ENCODE results near the gene SRC. TPM values are rescaled to one million over a fixed set of nuclear protein-coding genes. Genes with fewer than 3 reads are reported as not detected.

The SRC gene
- total RNA-seq, 1 experiment from 2014 or later = 185 TPM

DNA sequence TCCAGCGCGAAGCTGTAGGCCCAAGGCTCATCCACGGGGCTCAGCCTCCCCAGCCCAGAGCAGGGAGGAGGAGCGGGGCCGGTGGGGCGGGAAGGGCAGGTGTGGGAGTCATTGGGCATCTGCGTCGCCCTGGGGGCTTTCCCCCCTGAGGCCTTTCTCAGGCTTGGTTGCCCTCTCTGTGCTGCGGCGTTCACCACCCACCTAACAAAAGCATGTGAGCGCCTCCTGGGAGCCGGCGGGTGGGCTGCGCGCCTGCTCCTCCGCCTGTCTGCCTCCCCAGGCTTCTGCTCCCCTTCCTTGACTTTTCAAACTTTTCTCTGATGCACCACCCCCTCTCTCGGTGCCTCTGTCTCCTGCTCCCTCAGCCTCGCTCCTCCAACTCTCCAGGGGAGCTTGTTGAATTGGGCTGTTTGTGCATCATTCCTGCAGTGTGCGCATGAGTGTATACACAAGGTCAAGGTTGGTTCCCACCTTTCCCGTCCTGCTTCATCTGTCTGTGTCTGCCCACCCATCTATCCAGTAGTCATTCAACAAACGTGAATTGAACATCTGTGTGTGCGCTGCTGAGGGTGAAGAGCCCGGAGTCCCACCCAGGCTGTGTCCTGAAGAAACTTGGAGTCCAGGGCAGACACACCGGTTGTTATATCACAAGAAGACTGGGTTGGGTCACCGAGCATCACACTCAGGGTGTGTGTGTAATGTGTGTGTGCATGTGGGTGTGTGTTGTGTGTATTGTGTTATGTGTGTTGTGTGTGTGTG lies 92.7 kb downstream of the SRC start:
- no peak overlapping the region for H3K4me3 Mint-ChIP-seq (ENCODE audit: low read depth, unreplicated experiment)
- no TSS peak for BruUV-seq (replicated peaks)
- H3K27ac Mint-ChIP-seq (ENCODE audit: unreplicated experiment) = no peak overlapping the region
- CTCF ChIA-PET = interaction anchor here (0.5 kb wide), 1 partner anchor 569 kb away, joined by 3 read pairs; no protein-coding TSS in a partner anchor
- H3K4me1 Mint-ChIP-seq (ENCODE audit: low read depth, unreplicated experiment) = no peaks in the 10 kb centered on the region
- no peaks in the 10 kb centered on the region for H3K27me3 Mint-ChIP-seq (ENCODE audit: unreplicated experiment)
- no peaks in the 10 kb centered on the region for H3K9me3 Mint-ChIP-seq (ENCODE audit: low read depth, unreplicated experiment)
- no peaks in the 10 kb centered on the region for H3K36me3 Mint-ChIP-seq (ENCODE audit: insufficient read depth, unreplicated experiment)
- DNase-seq = no peak
- intact Hi-C loops (cut with micrococcal nuclease; ENCODE audit: unreplicated experiment) = no loop called here
- TF ChIP-seq, protein P1, sequence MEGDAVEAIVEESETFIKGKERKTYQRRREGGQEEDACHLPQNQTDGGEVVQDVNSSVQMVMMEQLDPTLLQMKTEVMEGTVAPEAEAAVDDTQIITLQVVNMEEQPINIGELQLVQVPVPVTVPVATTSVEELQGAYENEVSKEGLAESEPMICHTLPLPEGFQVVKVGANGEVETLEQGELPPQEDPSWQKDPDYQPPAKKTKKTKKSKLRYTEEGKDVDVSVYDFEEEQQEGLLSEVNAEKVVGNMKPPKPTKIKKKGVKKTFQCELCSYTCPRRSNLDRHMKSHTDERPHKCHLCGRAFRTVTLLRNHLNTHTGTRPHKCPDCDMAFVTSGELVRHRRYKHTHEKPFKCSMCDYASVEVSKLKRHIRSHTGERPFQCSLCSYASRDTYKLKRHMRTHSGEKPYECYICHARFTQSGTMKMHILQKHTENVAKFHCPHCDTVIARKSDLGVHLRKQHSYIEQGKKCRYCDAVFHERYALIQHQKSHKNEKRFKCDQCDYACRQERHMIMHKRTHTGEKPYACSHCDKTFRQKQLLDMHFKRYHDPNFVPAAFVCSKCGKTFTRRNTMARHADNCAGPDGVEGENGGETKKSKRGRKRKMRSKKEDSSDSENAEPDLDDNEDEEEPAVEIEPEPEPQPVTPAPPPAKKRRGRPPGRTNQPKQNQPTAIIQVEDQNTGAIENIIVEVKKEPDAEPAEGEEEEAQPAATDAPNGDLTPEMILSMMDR (IDR thresholded peaks at IDR 0.05; ENCODE audit: unreplicated experiment) = no peak

DNA sequence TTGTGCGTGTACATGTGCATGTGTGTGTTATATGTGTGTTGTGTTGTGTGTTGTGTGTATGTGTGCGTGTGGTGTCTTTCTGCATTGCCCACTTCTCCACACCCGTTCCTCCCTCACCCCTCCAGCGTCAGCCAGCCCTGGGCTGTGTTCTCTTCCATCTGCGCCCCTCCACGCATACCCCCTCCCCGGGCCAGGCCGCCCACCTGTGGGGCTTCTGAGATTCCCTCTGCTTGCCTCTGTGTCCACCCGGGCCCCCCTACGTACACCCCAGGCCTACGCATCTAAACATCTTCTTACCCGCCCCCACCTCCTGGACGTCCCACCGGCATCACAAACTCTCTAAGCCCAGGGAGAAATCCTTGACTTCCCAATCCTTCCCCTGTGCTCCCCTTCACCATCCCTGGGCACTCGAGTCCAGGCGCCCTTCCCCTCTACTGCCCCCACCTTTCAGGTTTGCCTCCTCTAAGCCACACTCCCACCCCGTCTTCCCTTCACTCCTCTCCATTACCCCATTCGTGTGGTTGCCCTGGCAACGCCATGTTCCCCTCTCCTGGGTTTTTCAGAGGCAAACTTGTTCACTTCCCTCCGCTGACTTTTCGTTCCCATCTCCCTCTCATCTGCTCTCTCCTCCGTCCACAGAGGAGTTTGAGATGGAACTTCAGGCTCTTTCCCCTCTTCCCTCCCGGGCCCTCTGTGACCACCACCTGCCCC lies 93.4 kb downstream of the SRC start:
- no peak overlapping the region for H3K27ac Mint-ChIP-seq (ENCODE audit: unreplicated experiment)
- TF ChIP-seq, protein P1 (IDR thresholded peaks at IDR 0.05; ENCODE audit: unreplicated experiment) = no peak
- no peaks in the 10 kb centered on the region for H3K4me1 Mint-ChIP-seq (ENCODE audit: low read depth, unreplicated experiment)
- no peak for DNase-seq
- no TSS peak for BruUV-seq (replicated peaks)
- H3K36me3 Mint-ChIP-seq (ENCODE audit: insufficient read depth, unreplicated experiment) = no peaks in the 10 kb centered on the region
- H3K4me3 Mint-ChIP-seq (ENCODE audit: low read depth, unreplicated experiment) = no peak overlapping the region
- H3K9me3 Mint-ChIP-seq (ENCODE audit: low read depth, unreplicated experiment) = no peaks in the 10 kb centered on the region
- intact Hi-C loops (cut with micrococcal nuclease; ENCODE audit: unreplicated experiment) = no loop called here
- no peaks in the 10 kb centered on the region for H3K27me3 Mint-ChIP-seq (ENCODE audit: unreplicated experiment)
- CTCF ChIA-PET = no interaction called here

DNA sequence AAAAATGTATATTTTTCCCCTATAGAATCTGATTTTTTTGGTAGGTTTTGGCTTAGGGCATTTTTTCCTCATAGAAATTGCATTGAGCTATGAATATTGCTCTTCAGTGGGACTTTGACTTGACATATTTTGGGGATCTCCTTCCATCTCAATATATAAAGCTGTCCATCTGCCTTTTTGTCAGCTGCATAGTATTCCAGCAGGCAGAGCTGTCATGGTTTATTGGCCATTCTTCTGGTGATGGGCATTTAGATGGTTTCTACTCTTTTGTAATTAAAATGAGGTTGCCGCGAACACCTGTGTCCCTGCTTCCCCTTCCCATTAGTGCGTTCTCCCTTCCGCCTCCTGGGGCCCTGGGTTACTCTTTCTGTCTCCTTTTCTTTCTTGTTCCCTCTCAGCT lies 95.1 kb downstream of the SRC start:
- CTCF ChIA-PET = interaction anchor here (0.6 to 0.8 kb wide), 3 partner anchors 27 to 177 kb away, joined by 4 to 9 read pairs (median 6); no protein-coding TSS in a partner anchor
- H3K4me1 Mint-ChIP-seq (ENCODE audit: low read depth, unreplicated experiment) = no peaks in the 10 kb centered on the region
- intact Hi-C loops (cut with micrococcal nuclease; ENCODE audit: unreplicated experiment) = no loop called here
- BruUV-seq (replicated peaks) = no TSS peak
- no peaks in the 10 kb centered on the region for H3K9me3 Mint-ChIP-seq (ENCODE audit: low read depth, unreplicated experiment)
- H3K4me3 Mint-ChIP-seq (ENCODE audit: low read depth, unreplicated experiment) = no peak overlapping the region
- H3K27ac Mint-ChIP-seq (ENCODE audit: unreplicated experiment) = no peak overlapping the region
- no peak for DNase-seq
- TF ChIP-seq, protein P1 (IDR thresholded peaks at IDR 0.05; ENCODE audit: unreplicated experiment) = no peak
- H3K27me3 Mint-ChIP-seq (ENCODE audit: unreplicated experiment) = no peaks in the 10 kb centered on the region
- H3K36me3 Mint-ChIP-seq (ENCODE audit: insufficient read depth, unreplicated experiment) = no peaks in the 10 kb centered on the region

DNA sequence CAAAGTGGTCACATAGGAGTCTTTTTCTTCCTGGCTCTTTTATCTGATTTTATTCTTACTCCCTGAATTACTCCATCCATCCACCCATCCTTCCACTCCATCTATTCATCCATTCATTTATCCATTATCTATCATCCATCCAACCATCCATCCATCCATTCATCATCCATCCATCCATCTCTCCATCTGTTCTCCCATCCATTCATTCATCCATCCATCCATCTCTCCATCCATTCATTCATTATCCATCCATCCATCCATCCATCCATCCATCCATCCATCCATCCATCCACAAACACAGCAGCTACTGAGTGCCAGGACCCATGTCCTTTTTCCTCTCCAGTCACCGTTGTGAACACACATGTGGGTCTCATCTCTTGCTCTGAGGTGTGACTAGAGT lies 96.6 kb downstream of the SRC start:
- TF ChIP-seq, protein P1 (IDR thresholded peaks at IDR 0.05; ENCODE audit: unreplicated experiment) = no peak
- H3K4me3 Mint-ChIP-seq (ENCODE audit: low read depth, unreplicated experiment) = no peak overlapping the region
- intact Hi-C loops (cut with micrococcal nuclease; ENCODE audit: unreplicated experiment) = no loop called here
- H3K9me3 Mint-ChIP-seq (ENCODE audit: low read depth, unreplicated experiment) = no peaks in the 10 kb centered on the region
- no peaks in the 10 kb centered on the region for H3K4me1 Mint-ChIP-seq (ENCODE audit: low read depth, unreplicated experiment)
- H3K36me3 Mint-ChIP-seq (ENCODE audit: insufficient read depth, unreplicated experiment) = no peaks in the 10 kb centered on the region
- no peaks in the 10 kb centered on the region for H3K27me3 Mint-ChIP-seq (ENCODE audit: unreplicated experiment)
- no peak overlapping the region for H3K27ac Mint-ChIP-seq (ENCODE audit: unreplicated experiment)
- no TSS peak for BruUV-seq (replicated peaks)
- no peak for DNase-seq
- CTCF ChIA-PET = interaction anchor here (0.6 kb wide), 1 partner anchor 185 kb away, joined by 4 read pairs; no protein-coding TSS in a partner anchor
